ENCODE measurements around the gene FXYD4.
"Not testable (repeated sequence)": the region's sequence is repeated elsewhere in the genome, so short reads cannot be mapped to it uniquely, and the experiment has no call there.

The FXYD4 gene

GRCh38 chr10:43419997-43420368, 48.5 kb downstream of the FXYD4 start:
- peak overlapping the region; percentile 81 for H3K4me3 ChIP-seq (ENCODE audit: low read depth, low read length)

GRCh38 chr10:43420369-43421200, 49.1 kb downstream of the FXYD4 start:
- peaks cover 13% of the 10 kb centered on the region for H3K4me1 ChIP-seq (ENCODE audit: control insufficient read depth, insufficient read depth, low read length, unreplicated experiment)
- H2AFZ ChIP-seq (ENCODE audit: low read length, unreplicated experiment), result peak overlapping the region; percentile 76

More at GRCh38 chr10:43419997-43420368, 48.5 kb downstream of the FXYD4 start:
- H3K4me1 ChIP-seq (ENCODE audit: control insufficient read depth, insufficient read depth, low read length, unreplicated experiment), result peaks cover 13% of the 10 kb centered on the region
- no peaks in the 10 kb centered on the region for H3K36me3 ChIP-seq (ENCODE audit: insufficient read depth, low read length)
- no peaks in the 10 kb centered on the region for H3K27me3 ChIP-seq (ENCODE audit: insufficient read depth, low read length)
- H2AFZ ChIP-seq (ENCODE audit: low read length, unreplicated experiment), result peak overlapping the region; percentile 47
- peak overlapping the region; percentile 97 for H3K27ac ChIP-seq (ENCODE audit: low read depth, low read length)
- H3K79me2 ChIP-seq (ENCODE audit: control insufficient read depth, insufficient read depth, low read length, unreplicated experiment), result no peaks in the 10 kb centered on the region

GRCh38 chr10:43421201-43421507, 49.7 kb downstream of the FXYD4 start:
- Histone ChIP-seq H3K36me3 (ENCODE audit: insufficient read depth, low read length) (no peaks in the 10 kb centered on the region), H3K4me3 (ENCODE audit: low read depth, low read length) (peak overlapping the region; percentile 81), H3K27ac (ENCODE audit: low read depth, low read length) (peak overlapping the region; percentile 97), H3K27me3 (ENCODE audit: insufficient read depth, low read length) (no peaks in the 10 kb centered on the region), H2AFZ (ENCODE audit: low read length, unreplicated experiment) (peak overlapping the region; percentile 76), H3K79me2 (ENCODE audit: control insufficient read depth, insufficient read depth, low read length, unreplicated experiment) (no peaks in the 10 kb centered on the region), H3K4me1 (ENCODE audit: control insufficient read depth, insufficient read depth, low read length, unreplicated experiment) (peaks cover 13% of the 10 kb centered on the region)

More at GRCh38 chr10:43420369-43421200, 49.1 kb downstream of the FXYD4 start:
- Histone ChIP-seq H3K27me3 (ENCODE audit: insufficient read depth, low read length) (no peaks in the 10 kb centered on the region), H3K79me2 (ENCODE audit: control insufficient read depth, insufficient read depth, low read length, unreplicated experiment) (no peaks in the 10 kb centered on the region), H3K27ac (ENCODE audit: low read depth, low read length) (peak overlapping the region; percentile 97), H3K36me3 (ENCODE audit: insufficient read depth, low read length) (no peaks in the 10 kb centered on the region), H3K4me3 (ENCODE audit: low read depth, low read length) (peak overlapping the region; percentile 81)

- peaks cover 13% of the 10 kb centered on the region for H3K4me1 ChIP-seq (ENCODE audit: control insufficient read depth, insufficient read depth, low read length, unreplicated experiment)
- peak overlapping the region; percentile 97 for H3K27ac ChIP-seq (ENCODE audit: low read depth, low read length)
- H2AFZ ChIP-seq (ENCODE audit: low read length, unreplicated experiment), result peak overlapping the region; percentile 8
- H3K79me2 ChIP-seq (ENCODE audit: control insufficient read depth, insufficient read depth, low read length, unreplicated experiment), result no peaks in the 10 kb centered on the region
- peak overlapping the region; percentile 81 for H3K4me3 ChIP-seq (ENCODE audit: low read depth, low read length)
- H3K36me3 ChIP-seq (ENCODE audit: insufficient read depth, low read length), result no peaks in the 10 kb centered on the region
- no peaks in the 10 kb centered on the region for H3K27me3 ChIP-seq (ENCODE audit: insufficient read depth, low read length)
Observed at GRCh38 chr10:43421519-43421918, 50.1 kb downstream of the FXYD4 start.

- peak overlapping the region; percentile 81; the same call in 1 of the 2 replicates for H3K4me3 ChIP-seq (ENCODE audit: low read depth, low read length)
- H3K27ac ChIP-seq (ENCODE audit: low read depth, low read length), result peak overlapping the region; percentile 97
- peaks cover 13% of the 10 kb centered on the region for H3K4me1 ChIP-seq (ENCODE audit: control insufficient read depth, insufficient read depth, low read length, unreplicated experiment)
- not testable (repeated sequence) for H3K36me3 ChIP-seq (ENCODE audit: insufficient read depth, low read length); H2AFZ ChIP-seq (ENCODE audit: low read length, unreplicated experiment); H3K79me2 ChIP-seq (ENCODE audit: control insufficient read depth, insufficient read depth, low read length, unreplicated experiment); H3K27me3 ChIP-seq (ENCODE audit: insufficient read depth, low read length)
Observed at GRCh38 chr10:43421944-43422343, 50.5 kb downstream of the FXYD4 start.

- H3K36me3 ChIP-seq (ENCODE audit: insufficient read depth, low read length), result no peaks in the 10 kb centered on the region
- H3K27ac ChIP-seq (ENCODE audit: low read depth, low read length), result no peak overlapping the region
- no peak overlapping the region for H2AFZ ChIP-seq (ENCODE audit: low read length, unreplicated experiment)
- no peaks in the 10 kb centered on the region for H3K27me3 ChIP-seq (ENCODE audit: insufficient read depth, low read length)
- peaks cover 13% of the 10 kb centered on the region for H3K4me1 ChIP-seq (ENCODE audit: control insufficient read depth, insufficient read depth, low read length, unreplicated experiment)
- no peaks in the 10 kb centered on the region for H3K79me2 ChIP-seq (ENCODE audit: control insufficient read depth, insufficient read depth, low read length, unreplicated experiment)
- H3K4me3 ChIP-seq (ENCODE audit: low read depth, low read length), result no peak overlapping the region
Observed at GRCh38 chr10:43424416-43424815, 53.0 kb downstream of the FXYD4 start.

Data from ACC112 (cell line).